GM19438 (cell line): ENCODE results near the gene USH1G.
"Not testable (repeated sequence)": the region's sequence is repeated elsewhere in the genome, so short reads cannot be mapped to it uniquely, and the experiment has no call there.

Experiments
- ATAC-seq: cut with Tn5 transposase; IDR thresholded peaks from one replicate; pipeline ENCODE4 v1.9.1; 2021; ENCODE audit warnings: low read depth; ENCODE audit not compliant: unreplicated experiment

USH1G gene

DNA sequence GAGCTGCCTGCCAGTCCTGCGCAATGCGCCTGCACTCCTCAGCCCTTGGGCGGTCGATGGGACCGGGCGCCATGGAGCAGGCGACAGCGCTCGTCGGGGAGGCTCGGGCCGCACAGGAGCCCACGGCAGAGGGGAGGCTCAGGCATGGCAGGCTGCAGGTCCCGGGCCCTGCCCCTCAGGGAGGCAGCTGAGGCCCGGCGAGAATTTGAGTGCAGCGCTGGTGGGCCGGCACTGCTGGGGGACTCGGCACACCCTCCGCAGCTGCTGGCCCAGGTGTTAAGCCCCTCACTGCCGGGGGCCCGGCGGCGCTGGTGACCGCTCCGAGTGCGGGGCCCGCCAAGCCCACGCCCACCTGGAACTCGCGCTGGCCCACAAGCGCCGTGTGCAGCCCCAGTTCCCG lies 16.0 kb downstream of the USH1G start:
- no peak for ATAC-seq

DNA sequence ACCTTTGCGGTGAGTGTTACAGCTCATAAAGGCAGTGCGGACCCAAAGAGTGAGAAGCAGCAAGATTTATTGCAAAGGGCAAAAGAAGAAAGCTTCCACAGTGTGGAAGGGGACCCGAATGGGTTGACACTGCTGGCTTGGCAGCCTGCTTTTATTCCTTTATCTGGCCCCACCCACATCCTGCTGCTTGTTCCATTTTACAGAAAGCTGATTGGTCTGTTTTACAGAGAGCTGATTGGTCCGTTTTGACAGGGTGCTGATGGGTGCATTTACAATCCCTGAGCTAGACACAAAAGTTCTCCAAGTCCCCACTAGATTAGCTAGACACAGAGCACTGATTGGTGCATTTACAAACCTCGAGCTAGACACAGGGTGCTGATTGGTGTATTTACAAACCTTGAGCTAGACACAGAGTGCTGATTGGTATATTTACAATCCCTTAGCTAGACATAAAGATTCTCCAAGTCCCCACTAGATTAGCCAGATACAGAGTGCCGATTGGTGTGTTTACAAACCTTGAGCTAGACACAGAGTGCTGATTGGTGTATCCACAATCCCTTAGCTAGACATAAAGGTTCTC lies 16.8 kb downstream of the USH1G start:
- ATAC-seq = not testable (repeated sequence)

DNA sequence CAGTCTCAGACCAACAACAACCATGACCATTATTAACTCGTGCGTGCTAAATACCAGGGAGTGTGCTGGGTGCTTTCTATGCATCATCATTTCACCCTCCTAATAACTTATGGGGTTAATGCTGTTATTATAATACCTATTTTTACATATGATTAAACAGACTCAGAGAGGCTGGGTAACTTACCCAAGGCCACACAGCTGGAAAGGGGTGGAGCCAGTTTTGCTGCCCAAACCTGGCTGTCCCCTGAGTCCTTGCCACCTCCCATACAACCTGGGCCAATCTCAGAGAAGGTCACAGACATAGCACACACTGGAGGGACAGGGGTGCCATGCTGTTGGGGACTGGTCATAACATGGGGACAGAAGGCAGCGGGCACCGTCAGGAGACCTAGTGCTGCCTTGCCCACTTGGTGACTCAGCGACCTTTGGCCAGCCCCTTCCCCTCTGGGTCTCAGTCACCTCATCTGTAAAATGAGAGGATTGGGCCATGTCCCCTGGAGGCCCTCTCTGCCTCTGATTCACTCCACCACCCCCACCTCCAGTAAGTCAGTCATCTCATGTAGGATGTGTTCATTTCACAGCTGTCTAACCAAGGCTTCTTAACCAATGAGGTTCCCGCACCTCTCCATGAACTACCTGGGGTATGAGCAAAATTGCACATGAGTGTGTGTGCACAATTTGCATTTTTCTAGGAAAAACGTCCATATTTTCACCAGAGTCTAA lies 18.2 kb downstream of the USH1G start:
- no peak for ATAC-seq

DNA sequence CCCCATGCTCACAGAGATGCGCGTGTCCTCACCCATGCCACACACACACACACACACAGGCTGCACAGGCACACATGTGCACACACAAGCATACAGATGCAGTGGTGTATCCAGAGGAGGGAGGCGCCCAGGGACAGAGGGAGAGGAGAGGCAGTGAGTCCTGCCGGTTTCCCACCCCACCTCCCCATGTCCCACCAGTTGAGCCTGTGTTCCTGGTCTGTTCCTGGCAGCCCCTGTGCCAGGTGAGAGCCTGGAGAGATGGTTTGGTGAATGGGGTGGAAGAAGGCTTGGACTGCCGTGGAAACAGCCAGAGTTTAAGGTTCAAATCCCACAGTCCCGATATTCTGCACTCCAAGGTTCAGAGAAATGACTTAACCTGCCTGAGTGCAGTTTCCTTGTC lies 19.4 kb downstream of the USH1G start:
- ATAC-seq = no peak

DNA sequence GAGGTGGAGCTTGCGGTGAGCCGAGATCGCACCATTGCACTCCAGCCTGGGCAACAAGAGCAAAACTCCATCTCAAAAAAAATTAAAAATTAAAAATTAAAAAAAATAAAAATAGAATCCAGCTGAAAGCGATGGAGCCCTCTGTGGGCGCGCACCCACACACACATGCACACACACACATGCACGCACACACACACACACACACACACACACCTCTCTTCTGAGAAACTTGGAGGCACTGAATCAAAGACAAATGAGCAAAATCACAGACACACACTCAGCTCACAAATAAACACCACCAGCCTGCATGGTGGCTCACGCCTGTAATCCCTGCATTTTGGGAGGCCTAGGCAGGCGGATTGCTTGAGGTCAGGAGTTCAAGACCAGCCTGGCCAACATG lies 20.0 kb downstream of the USH1G start:
- ATAC-seq = no peak

DNA sequence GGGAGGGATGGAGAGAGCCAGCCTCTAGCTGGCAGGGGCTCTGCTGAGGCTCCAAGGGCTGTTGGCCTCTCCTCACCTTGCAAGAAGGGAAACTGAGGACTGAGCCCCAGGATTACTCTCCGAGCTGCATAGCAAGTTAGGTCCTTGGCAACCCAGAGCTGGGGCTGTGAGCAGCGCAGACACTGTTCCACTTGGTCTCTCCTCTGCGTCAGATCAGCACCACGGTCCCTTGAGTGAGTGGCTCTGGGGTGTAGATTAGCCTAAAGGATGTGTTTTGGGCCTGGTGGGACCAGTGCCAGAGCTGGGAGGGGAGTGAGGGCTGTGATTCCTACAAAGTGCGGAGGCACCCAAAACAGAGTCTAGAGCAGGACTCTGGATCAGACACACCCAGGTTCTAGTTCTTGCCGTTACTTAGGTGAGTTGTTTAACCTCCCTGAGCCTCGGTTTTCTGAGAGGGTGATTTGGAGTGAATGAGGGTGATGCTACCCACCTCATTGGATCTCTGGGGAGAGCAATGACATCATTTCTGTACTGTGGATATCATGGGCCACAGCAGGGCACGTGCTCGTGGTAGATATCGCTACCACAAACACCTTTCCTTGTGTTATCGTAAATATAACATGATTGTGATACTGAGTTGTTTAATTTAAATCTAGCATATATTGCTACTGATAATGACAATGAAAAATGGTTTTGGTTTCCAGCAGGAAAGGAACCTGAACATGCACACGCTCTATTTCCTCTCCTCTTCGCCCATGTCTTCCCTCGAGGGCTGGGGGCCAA lies 21.5 kb downstream of the USH1G start:
- ATAC-seq = no peak

DNA sequence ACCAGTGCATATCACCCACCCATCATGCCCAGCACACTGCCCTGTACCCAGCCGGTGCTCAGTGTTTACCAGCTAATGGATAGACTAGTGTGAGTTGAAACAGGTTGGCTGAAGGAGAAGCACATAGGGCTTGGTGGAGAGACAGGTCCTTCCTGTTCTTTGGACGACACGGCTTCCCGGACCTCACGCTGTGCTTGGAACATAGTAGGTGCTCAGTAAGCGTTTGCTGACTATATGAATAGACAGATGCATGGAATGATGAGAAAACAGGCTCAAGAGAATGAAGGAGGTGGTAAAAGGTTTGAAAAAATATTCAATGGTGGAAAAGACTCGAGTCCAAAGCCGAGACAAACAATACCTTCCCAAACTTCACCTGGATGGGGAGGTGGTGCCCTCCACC lies 22.8 kb downstream of the USH1G start:
- no peak for ATAC-seq

DNA sequence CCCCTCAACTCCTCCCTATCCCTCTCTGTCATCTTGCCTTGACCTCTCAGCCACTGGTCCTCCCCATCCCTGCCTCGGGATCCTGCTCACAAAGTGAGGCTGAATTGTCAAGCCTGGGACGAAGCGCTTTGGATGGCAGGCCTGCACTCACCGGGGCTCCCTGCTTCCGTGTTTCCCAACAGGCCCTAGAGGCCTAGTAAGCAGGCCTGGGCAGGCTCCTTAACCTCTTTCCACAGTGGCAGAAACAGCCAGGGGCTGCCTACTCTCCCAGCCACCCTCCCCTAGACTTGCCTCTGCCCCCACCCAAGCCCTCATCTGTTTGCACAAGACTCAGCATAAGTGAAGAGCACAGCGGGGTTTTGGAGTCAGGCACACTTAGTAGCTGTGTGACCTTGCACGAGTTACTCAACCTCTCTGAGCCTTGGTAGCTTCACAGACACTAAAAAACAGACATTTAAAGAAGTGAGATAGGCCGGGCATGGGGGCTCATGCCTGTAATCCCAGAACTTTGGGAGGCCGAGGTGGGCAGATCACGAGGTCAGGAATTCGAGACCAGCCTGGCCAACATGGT lies 24.6 kb downstream of the USH1G start:
- ATAC-seq = no peak

DNA sequence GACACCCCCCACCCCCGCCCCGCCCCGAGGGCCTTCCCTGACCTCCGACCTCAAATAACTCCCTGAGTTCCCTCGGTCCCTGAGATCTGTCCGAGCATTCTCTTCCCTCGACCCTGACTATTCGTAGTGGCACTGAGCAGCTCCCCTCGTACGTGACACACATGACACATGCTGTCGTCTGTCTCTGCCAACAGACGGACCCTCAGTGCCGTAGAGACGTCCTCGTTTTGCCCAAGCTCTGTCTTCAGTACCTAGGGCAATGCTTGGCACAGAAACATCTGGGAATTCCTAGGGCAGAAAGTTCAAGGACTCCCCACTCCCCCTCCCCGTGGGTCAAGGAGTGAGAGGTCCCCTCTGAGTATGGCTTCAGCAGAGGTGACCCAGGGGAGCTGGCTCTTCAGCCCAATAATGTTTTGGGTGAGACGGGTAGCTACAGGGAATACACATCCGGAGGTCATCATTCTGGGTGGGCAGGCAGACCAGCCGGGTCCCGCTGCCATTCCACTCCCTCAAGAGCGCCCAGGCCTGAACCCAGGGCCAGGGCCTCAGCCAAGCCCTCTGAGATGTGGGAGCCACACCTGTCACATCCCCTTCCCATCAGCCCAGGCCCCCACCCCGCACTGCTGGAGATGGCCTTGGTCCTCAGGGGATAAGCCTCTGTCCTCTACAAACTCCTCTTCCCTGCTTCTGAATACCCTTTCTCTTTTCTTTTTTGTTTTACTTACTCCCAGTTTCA lies 29.0 kb downstream of the USH1G start:
- ATAC-seq = no peak

DNA sequence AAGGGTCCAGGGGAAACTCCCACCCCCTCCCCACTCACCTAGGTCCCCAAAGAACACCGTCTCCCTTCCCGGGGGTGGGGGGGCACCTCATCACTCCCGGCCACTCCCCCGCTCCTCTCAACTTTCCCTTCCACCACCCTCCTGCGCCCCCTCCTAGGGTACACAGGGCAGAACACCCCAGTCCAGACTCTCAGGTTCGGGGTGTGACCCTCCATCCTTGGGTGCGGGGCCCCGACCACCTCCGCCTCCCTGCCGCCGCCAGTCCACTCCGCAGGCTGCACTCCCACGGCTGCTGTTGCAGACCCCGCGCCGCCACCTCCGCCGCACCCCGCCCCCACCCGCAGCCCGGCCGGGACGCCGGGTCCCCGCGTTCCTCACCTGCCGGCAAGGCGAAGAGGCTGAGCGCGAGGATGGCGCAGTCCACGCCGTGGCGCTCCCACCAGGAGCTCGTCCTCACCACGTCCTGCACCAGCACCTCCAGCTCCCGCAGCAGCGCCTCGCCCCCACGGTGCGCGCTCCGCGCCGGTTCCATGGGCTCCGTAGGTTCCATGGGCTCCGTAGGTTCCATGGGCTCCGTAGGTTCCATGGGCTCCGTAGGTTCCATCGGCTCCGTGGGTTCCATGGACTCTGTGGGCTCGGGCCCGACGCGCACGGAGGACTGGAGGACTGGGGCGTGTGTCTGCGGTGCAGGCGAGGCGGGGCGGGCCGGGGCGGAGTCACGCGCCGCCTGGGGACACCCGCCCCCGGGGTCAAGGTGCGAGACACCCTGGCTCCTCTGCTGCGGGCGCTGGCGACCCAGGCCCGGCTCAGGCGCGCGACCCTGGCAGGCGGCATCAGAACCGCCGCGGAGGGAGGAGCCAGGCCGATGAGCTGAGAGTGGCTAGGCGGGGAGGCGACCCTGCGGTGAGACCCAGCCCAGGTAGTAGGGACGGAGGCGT lies 29.8 kb downstream of the USH1G start, which contains the start of gene FADS6:
Gene FADS6 (minus strand): TSS at position 660 of the 938 bp plus-strand sequence. CDS start 38 bp downstream, at position 622.
- ATAC-seq = no peak

DNA sequence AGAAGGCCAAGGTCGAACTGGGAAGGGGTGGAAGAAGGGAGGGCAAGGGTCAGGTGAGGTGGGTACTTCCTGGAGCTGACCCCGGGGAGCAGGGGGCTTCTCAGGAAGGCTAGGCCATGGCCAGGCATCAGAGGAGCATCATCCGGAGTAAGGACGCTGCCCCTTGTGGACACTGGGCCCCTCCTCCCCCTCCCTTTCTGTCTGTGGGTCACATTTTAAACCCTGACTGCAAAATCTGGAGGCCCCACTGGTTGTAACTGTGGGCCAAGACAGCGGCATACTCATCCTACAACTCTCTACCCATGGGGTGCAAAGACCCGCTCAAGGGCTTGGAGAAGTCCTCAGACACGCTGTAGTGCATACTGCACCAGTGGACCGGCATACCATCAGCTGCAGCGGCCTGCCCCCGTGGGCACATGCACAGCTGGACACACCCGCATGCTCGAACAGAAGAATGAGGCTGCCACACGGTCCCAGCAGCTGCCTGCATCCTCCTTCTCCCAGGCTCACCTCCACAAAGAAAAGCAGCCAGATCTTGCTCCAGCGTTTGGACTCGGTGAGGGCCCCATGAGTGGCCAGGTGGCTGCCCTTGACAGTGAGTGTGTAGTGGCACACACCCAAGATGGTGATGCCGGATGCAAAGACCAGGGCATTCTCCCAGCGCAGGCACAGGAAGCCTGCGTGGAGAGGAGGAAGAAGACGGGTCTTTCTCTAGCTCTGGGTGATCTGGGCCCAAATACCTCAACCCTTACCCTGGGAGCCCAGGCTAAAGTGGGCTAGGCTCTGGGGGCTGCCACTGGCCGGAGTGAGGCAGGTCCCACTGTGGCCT lies 30.8 kb downstream of the USH1G start:
- ATAC-seq = no peak

DNA sequence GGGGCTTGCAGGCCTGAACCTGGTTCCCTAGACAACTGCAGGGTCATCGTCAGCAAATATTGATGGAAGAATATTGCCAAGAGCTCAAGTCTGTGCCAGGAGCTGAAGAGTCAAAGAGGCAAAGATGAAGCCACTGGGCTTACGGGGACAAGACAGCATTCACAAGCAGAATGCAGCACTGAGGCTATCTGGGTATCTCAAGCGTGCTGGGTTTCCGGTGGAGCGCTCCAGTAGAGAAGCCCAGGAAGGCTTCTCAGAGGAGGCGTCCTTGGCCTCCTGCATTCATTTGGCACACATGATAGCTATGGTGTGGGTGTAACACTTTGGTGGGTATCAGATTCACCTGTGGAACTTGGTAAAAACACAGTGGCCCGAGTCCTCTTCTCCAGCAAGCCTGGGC lies 32.5 kb downstream of the USH1G start:
- no peak for ATAC-seq

DNA sequence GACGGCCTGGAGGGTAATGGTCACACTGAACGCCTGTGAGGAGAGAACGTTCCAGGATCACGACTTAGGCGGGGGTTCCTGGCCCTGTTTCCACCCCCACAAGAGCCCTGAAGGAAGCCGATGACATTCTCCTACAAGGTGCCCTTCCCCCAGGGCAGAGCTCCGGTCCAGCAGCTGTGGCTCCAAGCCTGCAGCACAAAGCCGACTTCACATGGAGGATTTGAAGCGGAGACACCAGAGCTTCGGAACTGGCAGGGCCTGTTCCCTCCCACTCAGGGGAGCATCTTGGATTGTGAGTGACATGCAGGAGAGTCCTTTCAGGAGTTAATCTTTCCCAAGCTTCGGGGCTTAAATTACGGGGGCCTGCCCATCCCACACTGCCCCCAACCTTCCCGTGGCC lies 34.6 kb downstream of the USH1G start:
- ATAC-seq = no peak

DNA sequence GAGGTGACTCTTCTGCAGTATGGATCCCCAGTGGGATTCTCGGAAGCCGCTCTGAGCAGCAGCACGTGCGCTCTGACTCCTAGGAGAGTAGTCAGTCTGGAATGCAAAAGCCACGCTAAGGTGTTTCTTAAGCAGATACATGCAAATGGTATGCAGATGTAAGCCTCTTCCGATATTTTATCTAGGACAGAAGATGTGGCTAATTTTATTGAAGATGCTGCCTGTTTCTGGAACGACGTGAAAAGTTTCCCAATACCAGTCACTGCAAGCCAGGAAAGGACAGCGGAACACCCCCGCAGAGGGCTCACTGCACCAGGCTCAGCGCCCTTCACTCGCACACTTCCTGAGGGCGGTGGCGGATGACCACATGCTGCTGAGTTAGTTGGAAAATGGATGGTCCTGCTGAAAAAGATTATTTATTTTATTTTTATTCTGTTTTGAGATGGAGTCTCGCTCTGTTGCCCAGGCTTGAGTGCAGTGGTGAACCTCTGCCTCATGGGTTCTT lies 39.8 kb downstream of the USH1G start:
- no peak for ATAC-seq

DNA sequence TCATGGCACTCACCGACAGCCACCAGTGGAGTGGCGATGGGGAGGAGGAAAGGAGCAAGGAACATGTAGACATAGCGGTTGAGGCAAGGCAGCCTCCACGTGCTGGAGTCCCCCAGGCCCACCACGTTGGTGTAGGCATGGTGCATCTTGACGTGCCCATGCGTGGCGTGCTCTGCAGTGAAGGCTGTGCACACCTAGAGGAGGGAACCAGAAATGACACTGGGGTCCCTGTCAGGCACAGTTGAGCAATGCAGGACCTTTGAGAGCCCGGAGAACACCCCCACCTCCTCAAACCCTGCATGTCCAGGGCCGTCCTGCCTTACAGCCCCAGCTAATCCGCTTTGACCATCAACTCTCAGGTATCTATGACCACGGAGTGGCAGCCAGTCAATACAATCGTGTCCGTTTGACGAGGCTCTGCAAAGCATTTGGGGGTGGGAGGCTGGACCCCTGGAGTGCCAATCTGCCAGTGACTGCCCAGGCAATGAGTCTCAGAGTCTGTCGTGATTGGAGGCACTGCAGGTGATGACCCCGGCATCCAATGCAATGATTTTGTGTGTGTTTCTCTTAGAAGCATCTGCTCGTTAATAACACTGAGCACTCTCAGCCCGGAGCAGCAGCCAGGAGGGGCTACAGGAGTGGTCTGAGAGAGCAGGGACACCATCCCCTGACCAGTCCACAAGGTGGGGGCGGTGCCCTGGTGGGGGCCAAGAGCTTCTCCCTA lies 40.4 kb downstream of the USH1G start:
- no peak for ATAC-seq

DNA sequence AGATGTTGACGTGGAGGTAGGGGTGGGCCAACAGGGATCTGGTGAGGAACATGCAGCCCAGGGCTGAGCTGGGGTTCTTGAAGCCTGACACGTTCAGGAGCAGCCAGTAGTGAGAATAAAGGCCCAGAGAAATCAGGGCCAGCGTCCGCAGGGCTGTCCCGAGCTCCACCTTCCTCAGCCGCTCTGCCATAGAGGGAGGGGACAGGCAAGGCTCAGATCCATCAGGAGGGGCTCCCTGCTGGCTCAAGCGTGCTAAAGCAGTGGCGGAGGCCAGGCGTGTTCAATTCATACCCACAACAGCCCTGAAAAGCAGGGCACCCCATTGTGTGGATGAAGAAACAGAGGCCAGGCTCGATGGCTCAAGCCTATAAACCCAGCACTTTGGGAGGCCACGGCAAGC lies 42.0 kb downstream of the USH1G start:
- ATAC-seq = no peak

DNA sequence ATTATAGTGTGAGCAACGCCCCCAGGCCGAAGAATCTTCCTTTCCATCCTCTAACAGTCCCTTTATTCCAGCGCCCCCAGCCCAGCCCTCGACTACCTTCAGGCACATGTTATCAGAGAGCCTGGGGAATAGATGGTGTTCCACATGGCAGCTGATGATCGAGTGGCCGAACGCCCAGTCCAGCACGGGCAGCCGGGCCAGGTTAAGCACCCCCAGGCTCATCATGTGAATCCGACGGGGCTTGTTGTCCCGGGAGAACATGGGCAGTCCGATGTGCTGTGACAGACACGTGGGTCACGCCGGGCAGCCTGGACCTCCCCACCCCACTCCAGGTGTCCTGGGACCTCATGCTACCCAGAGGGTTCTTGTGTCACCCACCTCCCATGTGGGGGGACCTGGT lies 43.7 kb downstream of the USH1G start:
- ATAC-seq = no peak

DNA sequence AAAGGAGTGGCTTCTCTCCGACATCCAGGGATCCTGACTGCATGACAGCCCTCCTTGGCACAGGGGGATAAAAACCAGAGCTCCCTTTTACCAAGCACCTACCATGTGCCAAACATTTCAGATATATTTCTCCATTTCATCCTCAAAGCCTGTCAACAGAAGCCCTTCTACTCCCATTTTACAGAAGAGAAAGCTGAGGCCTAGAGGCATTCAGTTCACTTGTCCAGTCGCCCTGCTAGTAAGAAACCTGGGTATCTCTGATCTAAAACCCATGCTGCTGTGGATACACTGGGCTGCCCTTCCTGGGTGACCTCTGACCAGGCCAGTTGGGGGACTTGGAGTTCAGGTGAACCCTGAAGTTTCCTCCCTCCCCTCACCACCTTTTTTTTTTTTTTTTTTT lies 44.4 kb downstream of the USH1G start:
- ATAC-seq = no peak
